Measurements from ENCODE around the gene DNAH8. TPM values are rescaled to one million over a fixed set of nuclear protein-coding genes. Genes with fewer than 3 reads are reported as not detected.
A peak's percentile ranks its signal among the peaks of the same experiment; 100 is the strongest.

The DNAH8 gene
- total RNA-seq, 1 experiment from 2014 or later, result 0.05 TPM

DNA sequence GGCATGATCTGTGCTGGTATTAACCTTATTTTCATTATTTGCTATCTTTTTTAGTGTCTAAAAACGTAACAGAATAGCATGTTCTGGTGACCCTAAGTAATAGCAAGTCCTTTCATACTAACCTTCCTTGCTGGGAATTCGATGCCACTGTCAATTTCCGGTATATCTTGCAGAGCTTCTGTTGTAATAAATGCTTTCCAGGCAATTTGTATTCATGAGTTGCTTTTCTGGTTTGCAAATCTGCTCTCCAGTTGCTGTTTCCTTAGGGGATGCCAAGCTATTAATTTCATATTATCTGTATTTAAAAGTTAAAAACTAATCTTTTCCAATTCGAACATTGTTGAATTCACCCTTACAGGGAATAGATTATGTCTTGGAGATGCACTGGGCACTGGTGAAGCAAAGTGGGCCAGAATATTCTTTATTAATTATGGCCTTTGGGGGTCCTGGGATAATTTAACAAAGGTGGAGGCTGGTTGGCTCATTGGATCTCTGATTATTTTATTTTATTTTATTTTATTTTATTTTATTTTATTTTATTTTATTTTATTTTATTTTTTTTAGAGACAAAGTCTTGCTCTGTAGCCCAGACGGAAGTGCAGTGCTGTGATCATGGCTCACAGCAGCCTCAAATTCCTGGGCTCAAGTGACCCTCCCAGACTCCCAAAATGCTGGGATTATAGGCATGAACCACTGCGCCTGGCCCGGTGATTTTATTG lies 209.8 kb downstream of the DNAH8 start:
- H3K27me3 Mint-ChIP-seq (ENCODE audit: unreplicated experiment), result peaks cover 27% of the 10 kb centered on the region
- H3K4me1 Mint-ChIP-seq (ENCODE audit: low read depth, unreplicated experiment), result no peaks in the 10 kb centered on the region
- no TSS peak for BruUV-seq (replicated peaks)
- no peak overlapping the region for H3K4me3 Mint-ChIP-seq (ENCODE audit: low read depth, unreplicated experiment)
- H3K36me3 Mint-ChIP-seq (ENCODE audit: insufficient read depth, unreplicated experiment), result no peaks in the 10 kb centered on the region
- no peak for DNase-seq
- no peak overlapping the region for H3K27ac Mint-ChIP-seq (ENCODE audit: unreplicated experiment)
- TF ChIP-seq, protein P1, sequence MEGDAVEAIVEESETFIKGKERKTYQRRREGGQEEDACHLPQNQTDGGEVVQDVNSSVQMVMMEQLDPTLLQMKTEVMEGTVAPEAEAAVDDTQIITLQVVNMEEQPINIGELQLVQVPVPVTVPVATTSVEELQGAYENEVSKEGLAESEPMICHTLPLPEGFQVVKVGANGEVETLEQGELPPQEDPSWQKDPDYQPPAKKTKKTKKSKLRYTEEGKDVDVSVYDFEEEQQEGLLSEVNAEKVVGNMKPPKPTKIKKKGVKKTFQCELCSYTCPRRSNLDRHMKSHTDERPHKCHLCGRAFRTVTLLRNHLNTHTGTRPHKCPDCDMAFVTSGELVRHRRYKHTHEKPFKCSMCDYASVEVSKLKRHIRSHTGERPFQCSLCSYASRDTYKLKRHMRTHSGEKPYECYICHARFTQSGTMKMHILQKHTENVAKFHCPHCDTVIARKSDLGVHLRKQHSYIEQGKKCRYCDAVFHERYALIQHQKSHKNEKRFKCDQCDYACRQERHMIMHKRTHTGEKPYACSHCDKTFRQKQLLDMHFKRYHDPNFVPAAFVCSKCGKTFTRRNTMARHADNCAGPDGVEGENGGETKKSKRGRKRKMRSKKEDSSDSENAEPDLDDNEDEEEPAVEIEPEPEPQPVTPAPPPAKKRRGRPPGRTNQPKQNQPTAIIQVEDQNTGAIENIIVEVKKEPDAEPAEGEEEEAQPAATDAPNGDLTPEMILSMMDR (IDR thresholded peaks at IDR 0.05; ENCODE audit: unreplicated experiment), result no peak
- H3K9me3 Mint-ChIP-seq (ENCODE audit: low read depth, unreplicated experiment), result no peaks in the 10 kb centered on the region
- intact Hi-C loops (cut with micrococcal nuclease; ENCODE audit: unreplicated experiment), result no loop called here
- CTCF ChIA-PET, result no interaction called here

- intact Hi-C loops (cut with micrococcal nuclease; ENCODE audit: unreplicated experiment), result no loop called here
- DNase-seq, result no peak
- H3K9me3 Mint-ChIP-seq (ENCODE audit: low read depth, unreplicated experiment), result no peaks in the 10 kb centered on the region
- CTCF ChIA-PET, result interaction anchor here (0.6 to 0.9 kb wide), 4 partner anchors 15 to 377 kb away, joined by 3 to 6 read pairs (median 4); no protein-coding TSS in a partner anchor
- TF ChIP-seq, protein P1 (IDR thresholded peaks at IDR 0.05; ENCODE audit: unreplicated experiment), result no peak
- H3K36me3 Mint-ChIP-seq (ENCODE audit: insufficient read depth, unreplicated experiment), result no peaks in the 10 kb centered on the region
- no TSS peak for BruUV-seq (replicated peaks)
- no peak overlapping the region for H3K27ac Mint-ChIP-seq (ENCODE audit: unreplicated experiment)
- H3K4me1 Mint-ChIP-seq (ENCODE audit: low read depth, unreplicated experiment), result no peaks in the 10 kb centered on the region
- H3K27me3 Mint-ChIP-seq (ENCODE audit: unreplicated experiment), result peaks cover 27% of the 10 kb centered on the region
- no peak overlapping the region for H3K4me3 Mint-ChIP-seq (ENCODE audit: low read depth, unreplicated experiment)
These were observed 214.4 kb downstream of the DNAH8 start for GRCh38 chr6:38929560-38929959.

GRCh38 chr6:38933426-38933825 lies 218.3 kb downstream of the DNAH8 start:
- TF ChIP-seq, protein P1 (IDR thresholded peaks at IDR 0.05; ENCODE audit: unreplicated experiment), result peak; percentile 35
- Mint-ChIP-seq H3K4me3 (ENCODE audit: low read depth, unreplicated experiment) (no peak overlapping the region), H3K36me3 (ENCODE audit: insufficient read depth, unreplicated experiment) (no peaks in the 10 kb centered on the region), H3K27ac (ENCODE audit: unreplicated experiment) (no peak overlapping the region), H3K9me3 (ENCODE audit: low read depth, unreplicated experiment) (no peaks in the 10 kb centered on the region), H3K4me1 (ENCODE audit: low read depth, unreplicated experiment) (no peaks in the 10 kb centered on the region), H3K27me3 (ENCODE audit: unreplicated experiment) (peaks cover 22% of the 10 kb centered on the region)
- peak; percentile 54 for DNase-seq
- no TSS peak for BruUV-seq (replicated peaks)
- CTCF ChIA-PET, result interaction anchor here (0.6 to 1.0 kb wide), 7 partner anchors 24 to 235 kb away, joined by 3 to 16 read pairs (median 3); no protein-coding TSS in a partner anchor
- intact Hi-C loops (cut with micrococcal nuclease; ENCODE audit: unreplicated experiment), result loop anchor here (1.0 to 5.0 kb wide), 2 partner anchors 61 to 126 kb away; no protein-coding TSS in a partner anchor

GRCh38 chr6:38935051-38935450 lies 219.9 kb downstream of the DNAH8 start:
- peaks cover 23% of the 10 kb centered on the region for H3K27me3 Mint-ChIP-seq (ENCODE audit: unreplicated experiment)
- no peak overlapping the region for H3K27ac Mint-ChIP-seq (ENCODE audit: unreplicated experiment)
- no peak overlapping the region for H3K4me3 Mint-ChIP-seq (ENCODE audit: low read depth, unreplicated experiment)
- no peaks in the 10 kb centered on the region for H3K9me3 Mint-ChIP-seq (ENCODE audit: low read depth, unreplicated experiment)
- no peaks in the 10 kb centered on the region for H3K4me1 Mint-ChIP-seq (ENCODE audit: low read depth, unreplicated experiment)
- CTCF ChIA-PET, result no interaction called here
- no TSS peak for BruUV-seq (replicated peaks)
- no peaks in the 10 kb centered on the region for H3K36me3 Mint-ChIP-seq (ENCODE audit: insufficient read depth, unreplicated experiment)
- DNase-seq, result no peak
- TF ChIP-seq, protein P1 (IDR thresholded peaks at IDR 0.05; ENCODE audit: unreplicated experiment), result no peak
- intact Hi-C loops (cut with micrococcal nuclease; ENCODE audit: unreplicated experiment), result no loop called here
